ENCODE data around the gene SLC6A14.

The SLC6A14 gene, protein sequence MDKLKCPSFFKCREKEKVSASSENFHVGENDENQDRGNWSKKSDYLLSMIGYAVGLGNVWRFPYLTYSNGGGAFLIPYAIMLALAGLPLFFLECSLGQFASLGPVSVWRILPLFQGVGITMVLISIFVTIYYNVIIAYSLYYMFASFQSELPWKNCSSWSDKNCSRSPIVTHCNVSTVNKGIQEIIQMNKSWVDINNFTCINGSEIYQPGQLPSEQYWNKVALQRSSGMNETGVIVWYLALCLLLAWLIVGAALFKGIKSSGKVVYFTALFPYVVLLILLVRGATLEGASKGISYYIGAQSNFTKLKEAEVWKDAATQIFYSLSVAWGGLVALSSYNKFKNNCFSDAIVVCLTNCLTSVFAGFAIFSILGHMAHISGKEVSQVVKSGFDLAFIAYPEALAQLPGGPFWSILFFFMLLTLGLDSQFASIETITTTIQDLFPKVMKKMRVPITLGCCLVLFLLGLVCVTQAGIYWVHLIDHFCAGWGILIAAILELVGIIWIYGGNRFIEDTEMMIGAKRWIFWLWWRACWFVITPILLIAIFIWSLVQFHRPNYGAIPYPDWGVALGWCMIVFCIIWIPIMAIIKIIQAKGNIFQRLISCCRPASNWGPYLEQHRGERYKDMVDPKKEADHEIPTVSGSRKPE

DNA sequence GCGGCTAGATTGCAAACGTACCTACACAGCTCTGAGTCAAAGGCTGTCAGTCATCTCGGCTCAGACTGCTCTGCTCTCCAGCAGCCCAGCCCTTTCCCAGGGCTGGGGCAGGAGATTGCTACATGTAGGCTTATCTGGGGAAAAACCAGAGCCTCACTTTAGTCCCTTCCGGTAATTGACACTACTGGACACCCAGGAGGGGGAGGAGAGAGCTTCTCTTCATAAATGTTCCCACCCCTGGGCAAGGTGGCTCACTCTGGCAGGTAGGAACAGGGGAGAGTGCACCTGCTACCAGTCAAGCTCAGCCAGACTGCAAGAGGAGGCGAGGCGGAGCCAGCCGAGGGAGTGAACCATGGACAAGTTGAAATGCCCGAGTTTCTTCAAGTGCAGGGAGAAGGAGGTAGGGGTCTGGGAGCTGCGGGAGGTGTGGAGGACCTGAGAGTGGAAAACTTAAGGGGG, at the start of gene SLC6A14:
Gene SLC6A14 (plus strand): TSS at position 249 of the 459 bp plus-strand sequence. CDS start 104 bp downstream, at position 353.
- TF ChIP-seq, protein P1, sequence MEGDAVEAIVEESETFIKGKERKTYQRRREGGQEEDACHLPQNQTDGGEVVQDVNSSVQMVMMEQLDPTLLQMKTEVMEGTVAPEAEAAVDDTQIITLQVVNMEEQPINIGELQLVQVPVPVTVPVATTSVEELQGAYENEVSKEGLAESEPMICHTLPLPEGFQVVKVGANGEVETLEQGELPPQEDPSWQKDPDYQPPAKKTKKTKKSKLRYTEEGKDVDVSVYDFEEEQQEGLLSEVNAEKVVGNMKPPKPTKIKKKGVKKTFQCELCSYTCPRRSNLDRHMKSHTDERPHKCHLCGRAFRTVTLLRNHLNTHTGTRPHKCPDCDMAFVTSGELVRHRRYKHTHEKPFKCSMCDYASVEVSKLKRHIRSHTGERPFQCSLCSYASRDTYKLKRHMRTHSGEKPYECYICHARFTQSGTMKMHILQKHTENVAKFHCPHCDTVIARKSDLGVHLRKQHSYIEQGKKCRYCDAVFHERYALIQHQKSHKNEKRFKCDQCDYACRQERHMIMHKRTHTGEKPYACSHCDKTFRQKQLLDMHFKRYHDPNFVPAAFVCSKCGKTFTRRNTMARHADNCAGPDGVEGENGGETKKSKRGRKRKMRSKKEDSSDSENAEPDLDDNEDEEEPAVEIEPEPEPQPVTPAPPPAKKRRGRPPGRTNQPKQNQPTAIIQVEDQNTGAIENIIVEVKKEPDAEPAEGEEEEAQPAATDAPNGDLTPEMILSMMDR (IDR thresholded peaks at IDR 0.05; ENCODE audit: control insufficient read depth, insufficient read depth, low read depth, low read length, missing control alignments): no peak
- DNase-seq (ENCODE audit: low read depth): no peak

DNA sequence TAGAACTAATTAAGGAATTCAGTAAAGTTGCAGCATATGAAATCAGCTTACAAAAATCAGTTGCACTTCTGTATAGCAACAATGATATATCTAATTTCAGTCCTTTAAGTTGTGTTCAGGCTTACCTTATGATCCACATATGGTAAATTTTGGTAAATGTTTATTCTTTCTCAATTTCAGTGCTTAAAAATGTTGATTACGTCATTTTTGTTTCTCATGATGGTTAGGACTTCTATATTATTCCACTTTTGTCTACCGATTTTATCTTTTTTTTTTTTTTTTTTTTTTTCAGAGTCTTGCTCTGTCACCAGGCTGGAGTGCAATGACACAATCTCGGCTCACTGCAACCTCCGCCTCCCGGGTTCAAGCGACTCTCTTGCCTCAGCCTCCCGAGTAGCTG, 40.7 kb upstream of the SLC6A14 start:
- H3K4me3 ChIP-seq (ENCODE audit: control insufficient read depth, low read depth, low read length): no peak overlapping the region
- no peak for DNase-seq (ENCODE audit: low read depth)
- TF ChIP-seq, protein P1 (IDR thresholded peaks at IDR 0.05; ENCODE audit: control insufficient read depth, insufficient read depth, low read depth, low read length, missing control alignments): no peak

More for the DNA sequence above, at the start of gene SLC6A14:
- H3K4me3 ChIP-seq (ENCODE audit: control insufficient read depth, low read depth, low read length): no peak within 1 kb of the TSS

DNA sequence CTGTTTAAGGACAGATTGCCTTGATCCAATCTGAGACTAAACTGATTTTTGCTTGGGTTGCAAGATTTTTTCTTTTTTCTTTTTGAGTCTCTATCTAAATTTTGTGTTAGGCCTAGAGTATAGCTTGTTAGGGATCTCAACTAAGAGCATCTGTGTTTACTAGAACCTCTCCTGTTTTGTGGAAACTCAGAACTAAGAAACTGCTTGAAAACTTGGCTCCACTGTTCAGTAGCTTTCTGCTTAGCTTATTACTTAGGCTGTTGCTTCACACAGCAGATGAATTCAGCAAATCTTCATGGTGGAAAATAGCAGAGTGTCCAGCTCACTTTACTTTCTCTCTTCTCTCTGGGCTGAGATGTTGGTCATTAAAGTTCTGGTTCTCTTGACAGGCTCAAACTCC, 36.7 kb upstream of the SLC6A14 start:
- H3K4me3 ChIP-seq (ENCODE audit: control insufficient read depth, low read depth, low read length): no peak overlapping the region
- TF ChIP-seq, protein P1 (IDR thresholded peaks at IDR 0.05; ENCODE audit: control insufficient read depth, insufficient read depth, low read depth, low read length, missing control alignments): no peak
- DNase-seq (ENCODE audit: low read depth): no peak

DNA sequence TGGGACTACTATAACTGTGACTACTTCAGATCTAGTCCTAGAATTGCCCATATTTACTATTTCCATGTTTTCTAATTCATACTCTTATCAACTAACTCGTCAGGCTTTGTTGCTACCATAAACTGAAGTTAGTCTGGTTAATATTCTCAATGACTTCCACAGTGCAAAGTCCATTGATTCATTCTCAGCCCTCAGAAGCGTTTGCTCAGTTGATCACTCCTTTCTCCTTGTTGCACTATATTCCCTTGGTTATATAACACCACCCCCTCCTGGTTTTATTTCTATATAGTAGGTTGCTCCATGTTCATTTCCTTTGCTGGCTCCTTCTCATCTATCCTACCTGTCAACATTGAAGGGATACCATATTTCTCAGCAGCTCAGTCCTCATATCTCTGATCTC, 27.2 kb upstream of the SLC6A14 start:
- TF ChIP-seq, protein P1 (IDR thresholded peaks at IDR 0.05; ENCODE audit: control insufficient read depth, insufficient read depth, low read depth, low read length, missing control alignments): no peak
- DNase-seq (ENCODE audit: low read depth): no peak

DNA sequence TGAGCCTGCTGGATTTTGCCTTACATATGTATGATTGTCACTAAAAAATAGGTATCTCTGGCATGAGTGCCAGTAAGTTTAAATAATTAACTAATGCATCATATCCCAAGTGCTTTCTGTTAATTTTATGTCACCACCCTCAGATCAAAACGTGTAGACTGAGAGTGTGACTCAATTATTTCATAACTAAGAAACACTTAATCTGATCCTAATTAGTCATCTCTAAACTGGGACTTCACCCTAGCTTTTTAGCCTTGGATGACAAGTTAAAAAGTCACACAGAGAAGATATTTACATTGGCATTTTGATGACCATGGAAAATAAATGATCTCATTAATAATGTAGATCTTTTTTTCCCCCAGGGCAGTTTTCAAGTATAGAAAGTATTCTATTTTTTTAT, 23.1 kb upstream of the SLC6A14 start:
- no peak for DNase-seq (ENCODE audit: low read depth)
- H3K4me3 ChIP-seq (ENCODE audit: control insufficient read depth, low read depth, low read length): no peak overlapping the region
- TF ChIP-seq, protein P1 (IDR thresholded peaks at IDR 0.05; ENCODE audit: control insufficient read depth, insufficient read depth, low read depth, low read length, missing control alignments): no peak

More for the DNA sequence above, 27.2 kb upstream of the SLC6A14 start:
- no peak overlapping the region for H3K4me3 ChIP-seq (ENCODE audit: control insufficient read depth, low read depth, low read length)

DNA sequence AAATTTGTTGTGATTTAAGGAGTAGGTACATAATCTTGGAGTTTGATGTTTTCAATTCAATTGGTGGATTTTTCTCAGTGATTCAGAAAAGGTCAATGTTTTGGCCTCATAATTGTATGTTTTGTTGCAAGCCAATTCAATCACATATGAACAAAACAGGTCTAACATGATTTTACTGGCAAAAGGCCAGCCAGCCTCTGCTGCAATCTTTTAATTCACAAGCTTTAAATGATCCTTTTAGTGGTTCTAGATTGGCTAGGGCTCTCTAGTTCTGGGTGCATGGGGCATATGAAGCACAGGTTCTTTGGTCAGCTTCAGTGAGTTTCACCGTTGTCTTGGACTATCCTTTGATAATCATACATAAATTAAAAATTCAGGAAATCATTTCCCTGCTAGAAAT, 19.2 kb upstream of the SLC6A14 start:
- no peak overlapping the region for H3K4me3 ChIP-seq (ENCODE audit: control insufficient read depth, low read depth, low read length)
- TF ChIP-seq, protein P1 (IDR thresholded peaks at IDR 0.05; ENCODE audit: control insufficient read depth, insufficient read depth, low read depth, low read length, missing control alignments): no peak
- no peak for DNase-seq (ENCODE audit: low read depth)
